ENCODE data around the gene TBC1D10B. TPM values are rescaled to one million over a fixed set of nuclear protein-coding genes. Genes with fewer than 3 reads are reported as not detected.
A peak's percentile ranks its signal among the peaks of the same experiment; 100 is the strongest.

The TBC1D10B gene
- total RNA-seq, 1 donor from 2014 or later: 43.3 TPM

GRCh38 chr16:30366511-30366910, 3.8 kb downstream of the TBC1D10B start:
- no peaks in the 10 kb centered on the region for H3K27me3 Mint-ChIP-seq (ENCODE audit: low read depth)
- no peak overlapping the region for H3K4me3 Mint-ChIP-seq (ENCODE audit: unreplicated experiment)
- no peak for DNase-seq (ENCODE audit: low spot score)
- H3K36me3 Mint-ChIP-seq (ENCODE audit: low read depth): peaks cover 17% of the 10 kb centered on the region
- H3K27ac Mint-ChIP-seq (ENCODE audit: unreplicated experiment): no peak overlapping the region
- TF ChIP-seq CTCF (IDR thresholded peaks at IDR 0.05): no peak
- H3K4me1 Mint-ChIP-seq (ENCODE audit: low read depth): peaks cover 42% of the 10 kb centered on the region
- no peaks in the 10 kb centered on the region for H3K9me3 Mint-ChIP-seq (ENCODE audit: low read depth)

GRCh38 chr16:30365200-30365599, 5.1 kb downstream of the TBC1D10B start:
- Mint-ChIP-seq H3K4me3 (ENCODE audit: unreplicated experiment) (no peak overlapping the region), H3K36me3 (ENCODE audit: low read depth) (peaks cover 19% of the 10 kb centered on the region), H3K27me3 (ENCODE audit: low read depth) (no peaks in the 10 kb centered on the region), H3K27ac (ENCODE audit: unreplicated experiment) (peak overlapping the region; percentile 45), H3K9me3 (ENCODE audit: low read depth) (no peaks in the 10 kb centered on the region), H3K4me1 (ENCODE audit: low read depth) (peaks cover 35% of the 10 kb centered on the region)
- no peak for TF ChIP-seq CTCF (IDR thresholded peaks at IDR 0.05)
- DNase-seq (ENCODE audit: low spot score): no peak

- Mint-ChIP-seq H3K27ac (ENCODE audit: unreplicated experiment) (no peak overlapping the region), H3K27me3 (ENCODE audit: low read depth) (no peaks in the 10 kb centered on the region), H3K9me3 (ENCODE audit: low read depth) (no peaks in the 10 kb centered on the region), H3K4me1 (ENCODE audit: low read depth) (peaks cover 18% of the 10 kb centered on the region), H3K4me3 (ENCODE audit: unreplicated experiment) (no peak overlapping the region), H3K36me3 (ENCODE audit: low read depth) (peaks cover 22% of the 10 kb centered on the region)
- no peak for TF ChIP-seq CTCF (IDR thresholded peaks at IDR 0.05)
- DNase-seq (ENCODE audit: low spot score): no peak
Measured at GRCh38 chr16:30361180-30361579, 9.1 kb downstream of the TBC1D10B start.

GRCh38 chr16:30359871-30360170, 10.5 kb downstream of the TBC1D10B start:
- H3K36me3 Mint-ChIP-seq (ENCODE audit: low read depth): peaks cover 18% of the 10 kb centered on the region
- TF ChIP-seq CTCF (IDR thresholded peaks at IDR 0.05): no peak
- no peak overlapping the region for H3K27ac Mint-ChIP-seq (ENCODE audit: unreplicated experiment)
- no peaks in the 10 kb centered on the region for H3K9me3 Mint-ChIP-seq (ENCODE audit: low read depth)
- H3K27me3 Mint-ChIP-seq (ENCODE audit: low read depth): no peaks in the 10 kb centered on the region
- no peak for DNase-seq (ENCODE audit: low spot score)
- peaks cover 19% of the 10 kb centered on the region for H3K4me1 Mint-ChIP-seq (ENCODE audit: low read depth)
- no peak overlapping the region for H3K4me3 Mint-ChIP-seq (ENCODE audit: unreplicated experiment)

DNA sequence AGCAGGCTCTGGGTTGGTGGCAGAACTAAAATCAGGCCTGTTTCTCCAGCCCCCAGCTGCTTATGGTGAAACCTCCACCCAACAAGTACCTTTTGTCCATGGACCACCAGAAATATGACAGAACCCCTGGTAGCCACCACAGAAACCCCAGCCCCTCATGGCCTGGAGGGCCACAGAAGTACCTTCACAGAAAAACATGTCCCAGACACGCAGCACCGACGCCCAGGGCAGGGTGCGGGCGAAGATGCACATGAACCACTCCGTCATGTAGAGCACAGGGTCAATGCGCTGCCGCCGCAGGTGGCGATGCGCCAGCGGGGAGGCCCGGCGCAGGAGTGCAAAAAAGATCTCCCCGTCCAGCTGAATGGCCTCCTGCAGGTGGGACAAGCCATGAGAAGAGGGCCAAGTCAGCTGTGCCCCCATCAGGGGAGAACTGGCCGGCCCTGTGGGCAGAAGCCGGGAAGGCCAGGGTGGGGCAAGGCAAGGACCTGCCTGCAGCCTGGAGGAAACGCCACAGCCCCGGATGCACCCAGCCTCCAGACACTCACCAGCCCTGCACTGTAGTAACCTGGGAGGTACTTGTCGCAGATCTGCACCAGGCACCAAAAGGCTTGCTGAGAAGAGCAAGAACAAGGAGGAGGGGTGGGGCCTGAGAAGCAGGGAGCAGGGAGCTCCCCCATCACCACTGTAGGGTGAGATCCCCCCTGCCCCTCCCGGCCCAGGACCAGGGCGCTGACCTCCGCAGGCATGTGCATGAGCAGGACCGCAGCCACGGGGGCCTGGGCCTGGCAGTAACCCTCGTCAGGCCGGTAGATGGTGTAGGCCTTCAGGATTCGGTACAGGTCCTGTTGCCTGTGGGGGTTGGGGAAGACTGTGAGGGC, 11.1 kb downstream of the TBC1D10B start:
- Mint-ChIP-seq H3K4me1 (ENCODE audit: low read depth) (peaks cover 24% of the 10 kb centered on the region), H3K9me3 (ENCODE audit: low read depth) (no peaks in the 10 kb centered on the region), H3K27me3 (ENCODE audit: low read depth) (no peaks in the 10 kb centered on the region), H3K36me3 (ENCODE audit: low read depth) (peaks cover 18% of the 10 kb centered on the region), H3K4me3 (ENCODE audit: unreplicated experiment) (no peak overlapping the region), H3K27ac (ENCODE audit: unreplicated experiment) (peak overlapping the region; percentile 8)
- DNase-seq (ENCODE audit: low spot score): no peak
- no peak for TF ChIP-seq CTCF (IDR thresholded peaks at IDR 0.05)
